HG02870 (cell line): ENCODE data around the gene SLC25A19.
A peak's percentile ranks its signal among the peaks of the same experiment; 100 is the strongest.
"Not testable (repeated sequence)": the region's sequence is repeated elsewhere in the genome, so short reads cannot be mapped to it uniquely, and the experiment has no call there.

ENCODE experiments used
- ATAC-seq: cut with Tn5 transposase; IDR thresholded peaks from one replicate; pipeline ENCODE4 v1.9.1; 2021; ENCODE audit warnings: mild to moderate bottlenecking, moderate library complexity; ENCODE audit not compliant: unreplicated experiment

Gene SLC25A19

GRCh38 chr17:75307957-75308731 lies 18.9 kb upstream of the SLC25A19 start:
- no peak for ATAC-seq

GRCh38 chr17:75301502-75302206 lies 12.4 kb upstream of the SLC25A19 start:
- ATAC-seq: no peak

GRCh38 chr17:75301049-75301448 lies 11.8 kb upstream of the SLC25A19 start:
- ATAC-seq: no peak

- ATAC-seq: no peak
Measured at GRCh38 chr17:75300280-75300679, 11.0 kb upstream of the SLC25A19 start.

GRCh38 chr17:75295201-75296158 lies 6.2 kb upstream of the SLC25A19 start:
- ATAC-seq: peak; percentile 64

- not testable (repeated sequence) for ATAC-seq
Measured at GRCh38 chr17:75292810-75293448, 3.7 kb upstream of the SLC25A19 start.

- peak; percentile 17 for ATAC-seq
Measured at GRCh38 chr17:75289832-75290337, 652 bp upstream of the SLC25A19 start.

GRCh38 chr17:75288770-75289114 lies 491 bp downstream of the SLC25A19 start:
- ATAC-seq: peak; percentile 11

GRCh38 chr17:75288359-75288758 lies 874 bp downstream of the SLC25A19 start:
- ATAC-seq: no peak

GRCh38 chr17:75287221-75287620 lies 2.0 kb downstream of the SLC25A19 start:
- no peak for ATAC-seq

- no peak for ATAC-seq
Measured at GRCh38 chr17:75285123-75285522, 4.1 kb downstream of the SLC25A19 start.

- not testable (repeated sequence) for ATAC-seq
Measured at GRCh38 chr17:75280189-75280588, 9.0 kb downstream of the SLC25A19 start.

GRCh38 chr17:75277664-75278071 lies 11.6 kb downstream of the SLC25A19 start:
- no peak for ATAC-seq

GRCh38 chr17:75273977-75274708 lies 15.1 kb downstream of the SLC25A19 start:
- no peak for ATAC-seq

GRCh38 chr17:75272848-75273184 lies 16.4 kb downstream of the SLC25A19 start:
- no peak for ATAC-seq

- ATAC-seq: no peak
Measured at GRCh38 chr17:75271955-75272847, 17.0 kb downstream of the SLC25A19 start.

GRCh38 chr17:75271233-75271954 lies 17.8 kb downstream of the SLC25A19 start:
- ATAC-seq: peak; percentile 45

- ATAC-seq: no peak
Measured at GRCh38 chr17:75270966-75271232, 18.3 kb downstream of the SLC25A19 start, which contains the start of gene MIF4GD. Gene MIF4GD, minus strand, starts transcription at chr17:75271231. Its CDS starts 1,036 bp downstream, at chr17:75270195.
